HepG2 (cell line): ENCODE results near the gene GNB1. TPM values are rescaled to one million over a fixed set of nuclear protein-coding genes. Genes with fewer than 3 reads are reported as not detected.

Experiments used
- AFF4 ChIP-seq: sonication (generic); formaldehyde crosslinking; IDR thresholded peaks from 2 replicates; pipeline ENCODE4 v1.4.0; 2020; ENCODE audit warnings: missing genetic modification reagents
- DBP ChIP-seq: sonication (generic); formaldehyde crosslinking; IDR thresholded peaks from 2 replicates; pipeline ENCODE4 v1.4.0; 2020; ENCODE audit warnings: missing genetic modification reagents; ENCODE audit errors: not compliant biosample characterization
- GATAD2A ChIP-seq: IDR thresholded peaks from 2 replicates; pipeline ENCODE4 v1.6.1; 2016
- IRX3 ChIP-seq: sonication (generic); formaldehyde crosslinking; IDR thresholded peaks from 2 replicates; pipeline ENCODE4 v1.8.1; 2023; ENCODE audit warnings: mild to moderate bottlenecking, low read depth, missing genetic modification reagents, borderline replicate concordance
- MIER3 ChIP-seq: IDR thresholded peaks from 2 replicates; pipeline ENCODE4 v1.6.1; 2016; ENCODE audit warnings: missing compliant biosample characterization, borderline replicate concordance
- NCOA5 ChIP-seq: sonication (generic); formaldehyde crosslinking; IDR thresholded peaks from 2 replicates; pipeline ENCODE4 v1.4.0; 2020; ENCODE audit warnings: missing genetic modification reagents
- PHF20 ChIP-seq: sonication (generic); formaldehyde crosslinking; IDR thresholded peaks from 2 replicates; pipeline ENCODE4 v1.5.0; 2020; ENCODE audit warnings: mild to moderate bottlenecking, missing genetic modification reagents
- PHF8 ChIP-seq: sonication (generic); formaldehyde crosslinking; IDR thresholded peaks from 2 replicates; pipeline ENCODE4 v1.5.0; 2020; ENCODE audit warnings: missing genetic modification reagents
- RELA ChIP-seq: sonication (generic); formaldehyde crosslinking; IDR thresholded peaks from 2 replicates; pipeline ENCODE4 v1.4.0; 2020; ENCODE audit warnings: missing genetic modification reagents
- SATB2 ChIP-seq: sonication (generic); formaldehyde crosslinking; IDR thresholded peaks from 2 replicates; pipeline ENCODE4 v1.5.0; 2020; ENCODE audit warnings: missing genetic modification reagents
- THYN1 ChIP-seq: sonication (generic); formaldehyde crosslinking; IDR thresholded peaks from 2 replicates; pipeline ENCODE4 v1.8.1; 2023; ENCODE audit warnings: low read depth, mild to moderate bottlenecking, moderate library complexity, missing genetic modification reagents, borderline replicate concordance
- ZBTB40 ChIP-seq, 2 experiments: fragments of 450-650 bp in 1 of 2; sonication (generic) in 1 of 2; formaldehyde crosslinking in 1 of 2; IDR thresholded peaks; 2 replicates each; pipeline versions ENCODE4 v1.6.1 to v1.8.0; 2016 to 2022; ENCODE audit warnings: antibody characterized with exemption in 1 of 2, mild to moderate bottlenecking in 1 of 2, missing genetic modification reagents in 1 of 2
- ZNF180 ChIP-seq: sonication (generic); formaldehyde crosslinking; IDR thresholded peaks from 2 replicates; pipeline ENCODE4 v1.4.0; 2020; ENCODE audit warnings: low read depth, missing genetic modification reagents, borderline replicate concordance
- ZNF292 ChIP-seq: sonication (generic); formaldehyde crosslinking; IDR thresholded peaks from 2 replicates; pipeline ENCODE4 v1.8.1; 2022; ENCODE audit warnings: mild to moderate bottlenecking, low read depth, missing genetic modification reagents, borderline replicate concordance
- polyA plus RNA-seq, 8 experiments: library from polyadenylated mRNA; depleted of rRNA in 3 of 8; stranded (reverse) in 7 of 8; unstranded in 1 of 8; fragments of >200 nt; fragmentation: Illumina TruSeq in 4 of 8; extraction: Trizol in 4 of 8; gene quantifications; 2 replicates each; pipeline versions ENCODE4 v1.2.1 to v1.2.3, GENCODE V29; 2011 to 2016; ENCODE audit warnings: low read depth in 4 of 8, missing spikeins in 1 of 8, mixed read lengths in 1 of 8; ENCODE audit not compliant: insufficient read depth in 1 of 8
- total RNA-seq, 5 experiments: library from RNA; depleted of rRNA; stranded (reverse); fragments of >200 nt; fragmentation: Illumina TruSeq; extraction: Trizol; gene quantifications; 2 replicates each; pipeline ENCODE4 v1.2.3, GENCODE V29; 2016; ENCODE audit warnings: low read depth in 1 of 5

GNB1 gene
- total and polyA plus RNA-seq, 2 of the 13 experiments (the other 11 are each of a cell fraction or from before 2014, with no cell fraction given) = 66.2 to 327 TPM

GRCh38 chr1:1922956-1923833, 32.3 kb upstream of the GNB1 start (continued):
- peak; percentile 46; the same call in 1 of the 2 replicates for TF ChIP-seq MIER3 (CRISPR knock-in tag)
- no peak for TF ChIP-seq RELA
- TF ChIP-seq IRX3 (CRISPR knock-in tag) = no peak
- 0 out of 2 replicates have a peak, but pooled peaks have one; percentile 49 for TF ChIP-seq AFF4 (CRISPR knock-in tag)
- TF ChIP-seq NCOA5 (CRISPR knock-in tag) = no peak
- TF ChIP-seq SATB2 (CRISPR knock-in tag) = no peak
- peak; percentile 29 for TF ChIP-seq PHF20 (CRISPR knock-in tag)
- peak; percentile 69 for TF ChIP-seq GATAD2A (CRISPR knock-in tag)
- TF ChIP-seq THYN1 (CRISPR knock-in tag) = no peak
- no peak for TF ChIP-seq ZNF180 (CRISPR knock-in tag)
- TF ChIP-seq DBP (CRISPR knock-in tag) = no peak
- TF ChIP-seq ZBTB40 (IDR thresholded peaks at IDR 0.05) = no peak
- no peak for TF ChIP-seq ZBTB40 (CRISPR knock-in tag; IDR thresholded peaks at IDR 0.05)
- TF ChIP-seq PHF8 (CRISPR knock-in tag) = peak; percentile 58
- TF ChIP-seq ZNF292 (CRISPR knock-in tag) = peak; percentile 82; the same call in 1 of the 2 replicates
